NT2/D1 (cell line): Measurements from ENCODE around the gene ITPRIP.

Source experiments
- DNase-seq: peaks from one replicate; pipeline ENCODE4 v3.0.0-alpha.2; 2011; ENCODE audit warnings: low read depth, low spot score
- H3K27me3 ChIP-seq: 2 replicates; pipeline ENCODE4 v1.6.0; 2011; ENCODE audit warnings: mild to moderate bottlenecking; ENCODE audit not compliant: insufficient read length, insufficient read depth
- H3K36me3 ChIP-seq: 2 replicates; pipeline ENCODE4 v1.6.1; 2011; ENCODE audit warnings: mild to moderate bottlenecking, low read length, mixed read lengths; ENCODE audit not compliant: insufficient read depth, insufficient read length
- H3K4me1 ChIP-seq: 2 replicates; pipeline ENCODE4 v1.5.1; 2011; ENCODE audit not compliant: insufficient read depth, insufficient read length
- H3K4me3 ChIP-seq: 2 replicates; pipeline ENCODE4 v1.5.1; 2011; ENCODE audit warnings: low read depth; ENCODE audit not compliant: insufficient read length
- H3K9ac ChIP-seq: 2 replicates; pipeline ENCODE4 v1.6.0; 2011; ENCODE audit warnings: low read depth; ENCODE audit not compliant: insufficient read length
- H3K9me3 ChIP-seq: 2 replicates; pipeline ENCODE4 v1.5.1; 2011; ENCODE audit warnings: mild to moderate bottlenecking, low read length; ENCODE audit not compliant: insufficient read depth
- SUZ12 ChIP-seq: IDR thresholded peaks from 2 replicates; pipeline ENCODE4 v1.6.1; 2011; ENCODE audit not compliant: insufficient read length, insufficient read depth; ENCODE audit errors: extremely low read depth
- YY1 ChIP-seq: IDR thresholded peaks from 2 replicates; pipeline ENCODE4 v1.6.1; 2011; ENCODE audit not compliant: insufficient read length, insufficient read depth
- ZNF274 ChIP-seq: IDR thresholded peaks from 2 replicates; pipeline ENCODE4 v1.6.1; 2011; ENCODE audit warnings: mild to moderate bottlenecking, low read depth, low read length

Gene ITPRIP, protein sequence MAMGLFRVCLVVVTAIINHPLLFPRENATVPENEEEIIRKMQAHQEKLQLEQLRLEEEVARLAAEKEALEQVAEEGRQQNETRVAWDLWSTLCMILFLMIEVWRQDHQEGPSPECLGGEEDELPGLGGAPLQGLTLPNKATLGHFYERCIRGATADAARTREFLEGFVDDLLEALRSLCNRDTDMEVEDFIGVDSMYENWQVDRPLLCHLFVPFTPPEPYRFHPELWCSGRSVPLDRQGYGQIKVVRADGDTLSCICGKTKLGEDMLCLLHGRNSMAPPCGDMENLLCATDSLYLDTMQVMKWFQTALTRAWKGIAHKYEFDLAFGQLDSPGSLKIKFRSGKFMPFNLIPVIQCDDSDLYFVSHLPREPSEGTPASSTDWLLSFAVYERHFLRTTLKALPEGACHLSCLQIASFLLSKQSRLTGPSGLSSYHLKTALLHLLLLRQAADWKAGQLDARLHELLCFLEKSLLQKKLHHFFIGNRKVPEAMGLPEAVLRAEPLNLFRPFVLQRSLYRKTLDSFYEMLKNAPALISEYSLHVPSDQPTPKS

DNA sequence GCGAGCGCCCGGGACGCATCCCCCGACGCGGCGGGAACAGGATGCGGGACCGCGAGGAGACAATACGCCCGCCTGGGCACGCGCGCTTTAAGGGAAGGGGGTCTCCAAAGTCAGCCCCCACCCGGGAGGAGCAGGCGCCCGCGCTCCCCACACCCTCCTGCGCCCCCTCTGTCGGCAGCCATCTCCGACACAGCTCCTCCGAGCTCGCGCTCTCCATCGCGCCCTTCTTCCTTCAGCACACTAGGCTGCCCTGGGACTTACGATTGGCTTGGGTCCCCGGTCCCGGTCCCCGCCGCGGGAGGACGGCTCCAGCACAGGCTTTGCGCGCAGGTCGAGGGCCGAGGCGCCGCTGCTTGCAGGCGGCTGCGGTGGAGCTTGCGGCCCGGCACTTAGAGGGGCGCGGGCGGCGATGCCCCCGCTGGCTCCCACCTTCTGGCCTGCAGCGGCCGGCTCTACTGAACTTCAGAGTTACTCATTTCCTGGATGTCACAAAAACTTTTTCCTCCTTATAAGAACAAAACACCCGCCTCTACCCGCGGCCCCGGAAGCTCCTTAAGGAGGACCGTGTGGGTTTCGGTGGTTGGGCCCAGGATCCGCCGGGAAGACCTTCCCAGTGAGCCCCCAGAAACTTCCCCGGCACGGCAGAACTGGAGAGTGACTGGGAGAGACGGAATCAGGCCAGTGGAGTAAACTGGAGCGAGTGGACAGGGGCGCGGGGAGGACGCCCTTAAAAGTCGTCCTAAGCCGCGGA lies at the start of gene ITPRIP:
Gene ITPRIP, minus strand, starts transcription at position 481 of the 751 bp plus-strand sequence. CDS start 22,414 bp downstream, outside the sequence.
- peaks cover 16% of the 10 kb centered on the region for H3K36me3 ChIP-seq
- peak within 1 kb of the TSS; percentile 79 for H3K9ac ChIP-seq
- no peak for DNase-seq
- peaks cover 17% of the 10 kb centered on the region for H3K27me3 ChIP-seq
- no peaks in the 10 kb centered on the region for H3K9me3 ChIP-seq
- TF ChIP-seq SUZ12: no peak
- no peak for TF ChIP-seq ZNF274
- H3K4me3 ChIP-seq: peak within 1 kb of the TSS; percentile 75
- peaks cover 7% of the 10 kb centered on the region for H3K4me1 ChIP-seq

- DNase-seq: no peak
- no peak overlapping the region for H3K9ac ChIP-seq
- no peak overlapping the region for H3K4me3 ChIP-seq
- H3K4me1 ChIP-seq: no peaks in the 10 kb centered on the region
- H3K9me3 ChIP-seq: no peaks in the 10 kb centered on the region
- no peaks in the 10 kb centered on the region for H3K27me3 ChIP-seq
- TF ChIP-seq SUZ12 (no peak), YY1 (no peak)
- no peaks in the 10 kb centered on the region for H3K36me3 ChIP-seq
Observed at GRCh38 chr10:104387130-104387888, 49.0 kb upstream of the ITPRIP start.

DNA sequence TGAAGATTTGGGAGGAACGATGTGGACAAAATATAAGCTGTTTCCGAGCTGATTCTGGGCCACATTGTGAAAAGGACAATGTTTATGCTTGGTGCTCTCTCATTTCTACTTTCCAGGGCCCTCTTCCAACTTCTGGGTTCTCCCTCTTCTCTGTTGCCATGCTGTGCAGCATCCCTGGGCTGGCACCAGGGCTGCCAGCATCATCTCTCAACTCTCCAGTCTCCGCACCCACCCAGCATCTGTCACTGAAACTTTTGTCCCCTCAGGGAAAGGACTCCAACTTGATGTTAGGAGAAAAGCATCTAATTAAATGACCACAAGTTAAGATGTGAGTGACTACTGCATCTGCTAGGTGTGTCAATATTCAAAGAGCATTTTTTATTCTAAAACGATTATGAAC lies 42.1 kb upstream of the ITPRIP start:
- Histone ChIP-seq H3K4me1 (no peaks in the 10 kb centered on the region), H3K36me3 (no peaks in the 10 kb centered on the region), H3K9me3 (no peaks in the 10 kb centered on the region), H3K27me3 (no peaks in the 10 kb centered on the region), H3K4me3 (no peak overlapping the region), H3K9ac (no peak overlapping the region)
- DNase-seq: no peak
- TF ChIP-seq SUZ12 (no peak), ZNF274 (no peak), YY1 (no peak)

DNA sequence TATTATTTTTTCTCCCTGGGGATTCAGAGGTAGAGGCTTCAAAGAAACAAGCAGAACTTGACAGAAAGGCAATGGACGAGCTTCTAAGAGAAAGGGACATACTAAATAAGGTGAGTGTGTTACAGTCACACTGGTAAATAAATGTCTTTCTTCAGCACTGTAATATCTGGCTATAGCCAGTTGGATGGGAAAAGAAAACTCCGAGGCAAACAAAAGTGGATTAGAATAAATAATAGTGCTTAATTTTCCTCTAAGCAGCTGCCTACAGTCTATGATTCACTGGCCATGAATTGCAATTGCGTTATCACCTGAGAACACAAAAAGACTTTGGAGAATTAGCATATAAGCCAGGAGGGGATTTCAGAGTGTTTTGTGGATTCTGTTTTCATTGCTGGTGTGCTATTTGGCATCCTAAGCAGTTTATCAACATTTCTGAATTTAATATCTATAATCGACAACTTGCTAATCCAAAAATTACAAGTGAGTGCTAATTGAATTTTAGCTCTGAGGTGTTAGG lies 38.6 kb upstream of the ITPRIP start:
- no peaks in the 10 kb centered on the region for H3K27me3 ChIP-seq
- no peaks in the 10 kb centered on the region for H3K4me1 ChIP-seq
- no peaks in the 10 kb centered on the region for H3K36me3 ChIP-seq
- H3K4me3 ChIP-seq: no peak overlapping the region
- H3K9ac ChIP-seq: no peak overlapping the region
- no peak for DNase-seq
- H3K9me3 ChIP-seq: peaks cover under 1% of the 10 kb centered on the region; the same call in 1 of the 2 replicates
- no peak for TF ChIP-seq ZNF274
- TF ChIP-seq YY1: no peak
- no peak for TF ChIP-seq SUZ12

DNA sequence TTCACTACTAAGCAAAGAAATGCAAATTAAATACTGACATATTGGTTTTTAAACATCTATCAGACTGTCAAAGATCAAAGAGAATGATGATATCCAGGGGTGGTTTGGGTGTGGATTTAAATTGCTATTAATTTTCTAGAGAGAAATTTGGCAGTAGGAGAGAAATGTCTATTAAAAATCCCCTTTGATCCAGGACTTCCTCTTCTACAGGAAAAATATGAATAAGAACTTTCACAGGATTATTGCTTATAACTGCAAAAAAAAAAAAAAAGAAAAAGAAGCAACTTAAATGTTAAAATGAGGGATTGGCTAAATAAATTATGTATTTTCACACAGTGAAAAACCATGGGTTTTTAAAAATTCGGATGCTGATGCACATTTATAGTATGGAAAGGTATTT lies 36.3 kb upstream of the ITPRIP start:
- Histone ChIP-seq H3K9ac (no peak overlapping the region), H3K9me3 (peaks cover 7% of the 10 kb centered on the region; the same call in 1 of the 2 replicates), H3K4me1 (no peaks in the 10 kb centered on the region), H3K36me3 (no peaks in the 10 kb centered on the region), H3K27me3 (no peaks in the 10 kb centered on the region), H3K4me3 (no peak overlapping the region)
- DNase-seq: no peak
- no peak for TF ChIP-seq SUZ12
- no peak for TF ChIP-seq ZNF274
- TF ChIP-seq YY1: no peak

DNA sequence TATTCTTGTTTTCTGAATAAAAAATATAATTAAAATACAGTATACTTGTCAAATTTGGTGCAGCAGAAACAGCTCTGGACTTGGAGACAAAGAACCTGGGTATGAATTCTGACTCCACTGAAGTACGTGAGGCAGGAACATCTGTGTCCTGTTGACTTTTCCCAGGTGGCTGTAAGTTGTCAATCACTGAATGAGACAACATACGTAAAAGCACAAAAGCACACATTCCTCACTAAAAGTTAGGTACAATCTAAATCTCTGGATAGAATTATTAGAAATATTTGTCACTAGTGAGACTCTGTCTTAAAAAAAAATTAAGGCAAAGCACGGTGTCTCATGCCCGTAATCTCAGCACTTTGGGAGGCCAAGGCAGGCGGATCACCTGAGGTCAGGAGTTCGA lies 33.5 kb upstream of the ITPRIP start:
- TF ChIP-seq ZNF274: no peak
- TF ChIP-seq SUZ12: no peak
- no peak for TF ChIP-seq YY1
- no peak overlapping the region for H3K9ac ChIP-seq
- H3K4me3 ChIP-seq: no peak overlapping the region
- H3K36me3 ChIP-seq: no peaks in the 10 kb centered on the region
- no peaks in the 10 kb centered on the region for H3K4me1 ChIP-seq
- DNase-seq: no peak
- no peaks in the 10 kb centered on the region for H3K27me3 ChIP-seq
- peaks cover 7% of the 10 kb centered on the region; the same call in 1 of the 2 replicates for H3K9me3 ChIP-seq

DNA sequence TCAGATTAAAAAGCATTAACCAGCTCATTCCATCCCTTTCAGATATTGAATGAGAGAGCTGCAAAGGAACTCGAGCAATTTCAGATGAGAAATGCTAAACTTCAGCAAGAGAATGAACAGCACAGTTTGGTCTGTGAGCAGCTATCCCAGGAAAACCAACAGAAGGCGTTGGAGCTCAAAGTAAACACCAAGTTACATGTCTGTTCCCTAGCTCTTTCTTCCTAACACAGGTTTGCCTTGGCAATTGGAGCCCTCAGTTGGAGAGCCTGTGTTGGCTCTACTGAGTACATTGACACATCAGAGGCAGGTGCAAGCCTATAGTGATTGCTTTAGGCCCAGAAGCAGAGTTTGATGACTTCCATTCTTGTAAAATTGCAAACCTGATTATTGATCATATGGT lies 30.1 kb upstream of the ITPRIP start:
- peaks cover 12% of the 10 kb centered on the region; the same call in 1 of the 2 replicates for H3K9me3 ChIP-seq
- TF ChIP-seq ZNF274: no peak
- TF ChIP-seq SUZ12: no peak
- TF ChIP-seq YY1: no peak
- H3K9ac ChIP-seq: no peak overlapping the region
- H3K4me3 ChIP-seq: no peak overlapping the region
- no peaks in the 10 kb centered on the region for H3K4me1 ChIP-seq
- no peaks in the 10 kb centered on the region for H3K27me3 ChIP-seq
- H3K36me3 ChIP-seq: no peaks in the 10 kb centered on the region
- DNase-seq: no peak
